GM10266 (cell line): ENCODE measurements around the gene MCM5.

Source experiments
- DNase-seq: peaks from one replicate; pipeline ENCODE4 v3.0.0; 2012; ENCODE audit errors: extremely low spot score
- TF ChIP-seq, protein P1 (sequence below): IDR thresholded peaks from 2 replicates; pipeline ENCODE4 v1.5.1; 2012; ENCODE audit warnings: mild to moderate bottlenecking, low read depth; ENCODE audit not compliant: control insufficient read depth, insufficient read depth; ENCODE audit errors: missing control alignments

MCM5 gene

DNA sequence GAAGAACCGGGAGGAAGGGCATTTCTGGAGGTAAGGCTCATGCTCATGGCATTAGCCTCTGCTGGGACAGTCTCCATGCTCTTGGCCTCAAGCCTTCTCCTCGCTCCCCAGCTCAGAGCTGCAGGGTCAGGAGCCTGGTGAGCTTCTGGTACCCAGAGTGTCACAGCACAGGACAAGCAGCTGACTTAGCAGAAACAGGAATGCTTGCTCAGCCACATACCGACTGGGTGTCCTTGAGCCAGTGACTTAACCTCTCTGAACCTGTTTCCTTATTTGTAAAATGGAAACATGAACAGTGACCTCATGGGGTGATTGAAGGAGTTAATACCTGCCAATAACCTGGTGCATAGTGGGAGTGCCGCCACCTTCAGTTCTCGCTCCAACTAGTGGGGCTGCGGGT lies 72.5 kb downstream of the MCM5 start:
- TF ChIP-seq, protein P1, sequence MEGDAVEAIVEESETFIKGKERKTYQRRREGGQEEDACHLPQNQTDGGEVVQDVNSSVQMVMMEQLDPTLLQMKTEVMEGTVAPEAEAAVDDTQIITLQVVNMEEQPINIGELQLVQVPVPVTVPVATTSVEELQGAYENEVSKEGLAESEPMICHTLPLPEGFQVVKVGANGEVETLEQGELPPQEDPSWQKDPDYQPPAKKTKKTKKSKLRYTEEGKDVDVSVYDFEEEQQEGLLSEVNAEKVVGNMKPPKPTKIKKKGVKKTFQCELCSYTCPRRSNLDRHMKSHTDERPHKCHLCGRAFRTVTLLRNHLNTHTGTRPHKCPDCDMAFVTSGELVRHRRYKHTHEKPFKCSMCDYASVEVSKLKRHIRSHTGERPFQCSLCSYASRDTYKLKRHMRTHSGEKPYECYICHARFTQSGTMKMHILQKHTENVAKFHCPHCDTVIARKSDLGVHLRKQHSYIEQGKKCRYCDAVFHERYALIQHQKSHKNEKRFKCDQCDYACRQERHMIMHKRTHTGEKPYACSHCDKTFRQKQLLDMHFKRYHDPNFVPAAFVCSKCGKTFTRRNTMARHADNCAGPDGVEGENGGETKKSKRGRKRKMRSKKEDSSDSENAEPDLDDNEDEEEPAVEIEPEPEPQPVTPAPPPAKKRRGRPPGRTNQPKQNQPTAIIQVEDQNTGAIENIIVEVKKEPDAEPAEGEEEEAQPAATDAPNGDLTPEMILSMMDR, result no peak

DNA sequence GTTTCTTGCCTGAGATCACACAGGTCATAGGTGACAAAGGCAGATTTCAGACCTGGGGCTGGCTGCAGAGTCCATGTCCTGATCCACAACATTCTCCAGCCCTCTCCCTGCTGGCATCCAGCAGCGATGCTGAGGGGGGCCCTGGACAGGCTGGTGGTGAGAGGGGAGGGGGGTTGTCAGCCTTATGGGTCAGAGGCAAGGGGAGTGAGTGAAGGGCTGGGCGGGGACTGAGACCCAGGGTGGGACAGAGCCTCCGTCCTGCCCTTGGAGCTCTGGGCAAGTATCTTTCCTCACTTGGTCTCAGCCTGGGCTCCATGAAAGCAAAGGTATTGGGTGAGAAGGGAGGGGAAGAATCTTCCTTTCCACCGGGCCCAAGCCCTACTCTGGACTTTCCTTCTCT lies 74.0 kb downstream of the MCM5 start:
- no peak for DNase-seq
- TF ChIP-seq, protein P1, result no peak

More for the DNA sequence above, 72.5 kb downstream of the MCM5 start:
- DNase-seq, result no peak
